ENCODE results near the gene ALPP.
A peak's percentile ranks its signal among the peaks of the same experiment; 100 is the strongest.
"Not testable (repeated sequence)": the region's sequence is repeated elsewhere in the genome, so short reads cannot be mapped to it uniquely, and the experiment has no call there.

ALPP gene
- total RNA-seq: 0 to 0.07 (median 0) reads per million in 18 experiments

GRCh38 chr2:232378735-232379151, at the start of gene ALPP:
Gene ALPP, plus strand, starts transcription at chr2:232378751. Its CDS starts 52 bp downstream, at chr2:232378803.
- DNase-seq: not testable (repeated sequence)

- no peak for DNase-seq
Observed at GRCh38 chr2:232329716-232330067, 48.9 kb upstream of the ALPP start.

GRCh38 chr2:232330068-232330999, 48.2 kb upstream of the ALPP start:
- DNase-seq: no peak

- not testable (repeated sequence) for DNase-seq
Observed at GRCh38 chr2:232331061-232331460, 47.5 kb upstream of the ALPP start.

- DNase-seq: not testable (repeated sequence)
Observed at GRCh38 chr2:232331641-232332040, 46.9 kb upstream of the ALPP start.

- not testable (repeated sequence) for DNase-seq
Observed at GRCh38 chr2:232332244-232332939, 46.2 kb upstream of the ALPP start.

- DNase-seq: no peak
Observed at GRCh38 chr2:232332940-232333259, 45.7 kb upstream of the ALPP start.

- DNase-seq: no peak
Observed at GRCh38 chr2:232333361-232334135, 45.0 kb upstream of the ALPP start.

GRCh38 chr2:232334136-232334884, 44.2 kb upstream of the ALPP start:
- DNase-seq: not testable (repeated sequence)

GRCh38 chr2:232334885-232335205, 43.7 kb upstream of the ALPP start:
- DNase-seq: not testable (repeated sequence)

GRCh38 chr2:232335206-232335858, 43.2 kb upstream of the ALPP start:
- DNase-seq: not testable (repeated sequence)

GRCh38 chr2:232335859-232336215, 42.7 kb upstream of the ALPP start:
- DNase-seq: no peak

- DNase-seq: no peak
Observed at GRCh38 chr2:232336241-232336736, 42.3 kb upstream of the ALPP start.

- DNase-seq: peak; percentile 19 to 79
Observed at GRCh38 chr2:232336981-232337720, 41.4 kb upstream of the ALPP start.

- DNase-seq: not testable (repeated sequence)
Observed at GRCh38 chr2:232338094-232338758, 40.3 kb upstream of the ALPP start.

GRCh38 chr2:232338759-232339106, 39.8 kb upstream of the ALPP start:
- no peak for DNase-seq

- no peak for DNase-seq
Observed at GRCh38 chr2:232339121-232340081, 39.1 kb upstream of the ALPP start.

- DNase-seq: no peak
Observed at GRCh38 chr2:232340171-232340935, 38.2 kb upstream of the ALPP start.
